Measurements from ENCODE around the gene LRMDA.

DNA sequence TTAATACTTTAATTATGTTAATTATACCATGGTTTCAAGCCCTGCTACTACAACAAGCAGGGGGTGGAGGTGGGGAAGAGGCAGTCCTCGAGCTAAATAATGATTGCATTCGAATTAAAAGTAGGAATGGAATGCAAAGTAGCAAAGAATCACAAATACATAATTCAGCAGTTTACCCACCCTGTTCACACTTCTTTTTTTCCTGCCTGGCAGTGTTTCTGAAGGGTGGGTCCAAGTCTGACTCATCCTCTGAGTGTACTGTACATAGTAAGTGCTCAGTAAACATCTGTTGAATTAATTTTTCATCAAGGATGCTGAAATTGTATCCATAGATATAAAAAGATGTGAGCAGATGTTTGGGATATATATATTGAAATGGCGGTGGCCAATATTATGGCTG, 778.8 kb downstream of the LRMDA start:
- TF ChIP-seq, protein P1, sequence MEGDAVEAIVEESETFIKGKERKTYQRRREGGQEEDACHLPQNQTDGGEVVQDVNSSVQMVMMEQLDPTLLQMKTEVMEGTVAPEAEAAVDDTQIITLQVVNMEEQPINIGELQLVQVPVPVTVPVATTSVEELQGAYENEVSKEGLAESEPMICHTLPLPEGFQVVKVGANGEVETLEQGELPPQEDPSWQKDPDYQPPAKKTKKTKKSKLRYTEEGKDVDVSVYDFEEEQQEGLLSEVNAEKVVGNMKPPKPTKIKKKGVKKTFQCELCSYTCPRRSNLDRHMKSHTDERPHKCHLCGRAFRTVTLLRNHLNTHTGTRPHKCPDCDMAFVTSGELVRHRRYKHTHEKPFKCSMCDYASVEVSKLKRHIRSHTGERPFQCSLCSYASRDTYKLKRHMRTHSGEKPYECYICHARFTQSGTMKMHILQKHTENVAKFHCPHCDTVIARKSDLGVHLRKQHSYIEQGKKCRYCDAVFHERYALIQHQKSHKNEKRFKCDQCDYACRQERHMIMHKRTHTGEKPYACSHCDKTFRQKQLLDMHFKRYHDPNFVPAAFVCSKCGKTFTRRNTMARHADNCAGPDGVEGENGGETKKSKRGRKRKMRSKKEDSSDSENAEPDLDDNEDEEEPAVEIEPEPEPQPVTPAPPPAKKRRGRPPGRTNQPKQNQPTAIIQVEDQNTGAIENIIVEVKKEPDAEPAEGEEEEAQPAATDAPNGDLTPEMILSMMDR (IDR thresholded peaks at IDR 0.05) = no peak
- TF ChIP-seq EZH2phosphoT487 (IDR thresholded peaks at IDR 0.05) = no peak
- TF ChIP-seq EZH2 (IDR thresholded peaks at IDR 0.05) = no peak

Measured in neural progenitor cell (in vitro differentiated cells).